Loucy (cell line): Measurements from ENCODE around the gene SFMBT2.

Experiments
- H2AFZ ChIP-seq: fragments of 200-600 bp; sonication (generic); 2 replicates; pipeline ENCODE4 v1.6.0; 2016; ENCODE audit warnings: antibody characterized with exemption, mild to moderate bottlenecking, low read length, moderate library complexity
- H3F3A ChIP-seq: fragments of 200-600 bp; 2 replicates; pipeline ENCODE4 v1.6.0; 2016; ENCODE audit warnings: antibody characterized with exemption, low read depth, mild to moderate bottlenecking
- H3K27me3 ChIP-seq: fragments of 200-600 bp; sonication (generic); 2 replicates; pipeline ENCODE4 v1.6.1; 2014; ENCODE audit warnings: low read length, mild to moderate bottlenecking; ENCODE audit not compliant: insufficient read depth, poor library complexity, severe bottlenecking
- H3K36me3 ChIP-seq: fragments of 200-600 bp; sonication (generic); 2 replicates; pipeline ENCODE4 v1.6.1; 2016; ENCODE audit warnings: low read length; ENCODE audit not compliant: insufficient read depth
- H3K4me1 ChIP-seq: fragments of 200-600 bp; sonication (generic); 2 replicates; pipeline ENCODE4 v1.5.1; 2014; ENCODE audit warnings: low read length, mild to moderate bottlenecking; ENCODE audit not compliant: insufficient read depth, poor library complexity, severe bottlenecking
- H3K4me2 ChIP-seq: fragments of 200-600 bp; sonication (generic); 2 replicates; pipeline ENCODE4 v1.6.0; 2014; ENCODE audit warnings: antibody characterized with exemption, low read length, low read depth, mild to moderate bottlenecking; ENCODE audit not compliant: poor library complexity, severe bottlenecking
- H3K4me3 ChIP-seq: fragments of 200-600 bp; sonication (generic); 2 replicates; pipeline ENCODE4 v1.5.1; 2014; ENCODE audit warnings: low read length, mild to moderate bottlenecking, mixed read lengths; ENCODE audit not compliant: poor library complexity, severe bottlenecking
- H3K79me2 ChIP-seq: fragments of 200-600 bp; sonication (generic); 2 replicates; pipeline ENCODE4 v1.6.1; 2014; ENCODE audit warnings: low read length; ENCODE audit not compliant: insufficient read depth
- H3K9ac ChIP-seq: fragments of 200-600 bp; sonication (generic); 2 replicates; pipeline ENCODE4 v1.6.0; 2014; ENCODE audit warnings: mild to moderate bottlenecking, low read depth, low read length, moderate library complexity; ENCODE audit not compliant: poor library complexity, severe bottlenecking
- H3K9me2 ChIP-seq: fragments of 200-600 bp; sonication (generic); replicated peaks from 2 replicates; pipeline ENCODE4 v1.6.1; 2016; ENCODE audit warnings: low read depth, low read length, mixed read lengths
- H3K9me3 ChIP-seq: fragments of 200-600 bp; sonication (generic); 2 replicates; pipeline ENCODE4 v1.6.1; 2014; ENCODE audit warnings: mild to moderate bottlenecking, antibody characterized with exemption, low read length, low read depth; ENCODE audit not compliant: insufficient read depth
- H4K20me1 ChIP-seq: fragments of 200-600 bp; sonication (generic); 2 replicates; pipeline ENCODE4 v1.6.0; 2014; ENCODE audit warnings: antibody characterized with exemption, low read length, mild to moderate bottlenecking; ENCODE audit not compliant: insufficient read depth, poor library complexity, severe bottlenecking
- CTCF ChIP-seq: fragments of 200-600 bp; sonication (generic); conservative IDR thresholded peaks from 2 replicates; pipeline ENCODE4 v1.5.1; 2014; ENCODE audit warnings: mild to moderate bottlenecking, antibody characterized with exemption, low read length
- EZH2phosphoT487 ChIP-seq: fragments of 200-600 bp; IDR thresholded peaks from 2 replicates; pipeline ENCODE4 v1.6.1; 2018; ENCODE audit warnings: antibody characterized with exemption, mild to moderate bottlenecking, moderate library complexity, borderline replicate concordance

Gene SFMBT2

GRCh38 chr10:7351894-7352293, 58.9 kb downstream of the SFMBT2 start:
- H3K4me2 ChIP-seq = no peak overlapping the region
- no peaks in the 10 kb centered on the region for H3K4me1 ChIP-seq
- H2AFZ ChIP-seq = no peak overlapping the region
- no peaks in the 10 kb centered on the region for H3K27me3 ChIP-seq
- peaks cover 38% of the 10 kb centered on the region for H3K36me3 ChIP-seq
- no peaks in the 10 kb centered on the region for H3K9me2 ChIP-seq
- no peak overlapping the region for H3K4me3 ChIP-seq
- H3F3A ChIP-seq = no peaks in the 10 kb centered on the region
- H4K20me1 ChIP-seq = peaks cover 3% of the 10 kb centered on the region
- peaks cover 46% of the 10 kb centered on the region; the same call in 1 of the 2 replicates for H3K79me2 ChIP-seq
- H3K9me3 ChIP-seq = no peaks in the 10 kb centered on the region
- no peak overlapping the region for H3K9ac ChIP-seq
- TF ChIP-seq CTCF = no peak
- no peak for TF ChIP-seq EZH2phosphoT487

DNA sequence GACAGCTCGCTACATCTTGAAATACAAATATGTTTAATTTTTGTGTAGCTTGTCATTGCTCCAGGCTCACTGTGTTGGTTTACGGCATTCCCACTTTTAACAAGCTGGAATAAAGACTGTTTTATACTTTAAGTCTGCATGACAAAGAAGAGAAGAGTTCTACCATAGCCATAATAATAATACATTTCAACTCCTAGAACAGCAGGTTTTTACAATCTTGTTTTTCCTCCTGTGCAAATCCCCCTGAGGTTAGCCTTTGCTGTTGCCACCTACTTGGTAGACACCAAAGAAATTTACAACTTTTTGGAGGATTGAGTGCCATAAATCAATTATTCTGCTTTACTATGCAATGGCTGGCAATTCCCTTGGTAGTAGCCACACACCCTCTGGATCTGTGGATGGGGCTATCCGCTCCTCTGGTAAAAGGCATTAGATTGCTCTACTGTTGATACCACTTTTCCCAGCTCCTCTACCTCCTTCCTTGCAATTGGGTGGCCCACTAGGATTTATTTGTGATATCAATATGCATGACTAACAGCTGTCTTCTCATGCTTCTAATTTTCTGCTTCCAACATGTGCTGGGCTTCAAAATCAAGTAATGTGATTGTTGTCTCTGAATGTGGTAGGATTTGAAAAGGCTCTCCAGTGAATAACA, 60.2 kb downstream of the SFMBT2 start:
- Histone ChIP-seq H2AFZ (no peak overlapping the region), H4K20me1 (peaks cover 3% of the 10 kb centered on the region), H3K4me2 (no peak overlapping the region), H3K27me3 (no peaks in the 10 kb centered on the region), H3K9me3 (no peaks in the 10 kb centered on the region), H3F3A (no peaks in the 10 kb centered on the region), H3K4me1 (no peaks in the 10 kb centered on the region), H3K9ac (no peak overlapping the region), H3K4me3 (no peak overlapping the region), H3K9me2 (no peaks in the 10 kb centered on the region), H3K79me2 (peaks cover 42% of the 10 kb centered on the region; the same call in 1 of the 2 replicates), H3K36me3 (peaks cover 33% of the 10 kb centered on the region)
- TF ChIP-seq CTCF (no peak), EZH2phosphoT487 (no peak)

DNA sequence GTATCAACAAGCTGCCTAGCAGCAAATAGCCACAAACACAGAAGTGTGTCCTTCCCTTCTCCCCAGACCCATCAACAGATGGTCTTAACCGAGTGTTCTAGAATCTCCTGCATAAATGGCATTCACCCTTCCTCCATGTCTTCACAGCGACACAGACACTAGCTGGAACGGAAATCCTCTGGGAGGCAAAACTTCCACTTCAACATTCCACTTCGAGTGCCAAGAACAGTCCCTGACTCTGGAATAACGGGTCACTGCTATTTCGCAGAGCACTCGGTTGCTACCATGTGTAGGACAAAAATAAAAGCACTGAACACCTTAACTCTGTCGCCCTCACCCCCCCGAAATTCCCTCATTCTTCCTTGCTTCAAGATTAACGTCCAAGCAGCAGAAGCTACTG, 65.1 kb downstream of the SFMBT2 start:
- Histone ChIP-seq H3K4me2 (no peak overlapping the region), H2AFZ (no peak overlapping the region), H4K20me1 (peaks cover 3% of the 10 kb centered on the region), H3K27me3 (no peaks in the 10 kb centered on the region), H3K9me2 (no peaks in the 10 kb centered on the region), H3K4me3 (no peak overlapping the region), H3K9me3 (no peaks in the 10 kb centered on the region), H3K9ac (no peak overlapping the region), H3K4me1 (no peaks in the 10 kb centered on the region), H3K36me3 (peaks cover 31% of the 10 kb centered on the region), H3K79me2 (peaks cover 40% of the 10 kb centered on the region; the same call in 1 of the 2 replicates), H3F3A (no peaks in the 10 kb centered on the region)
- no peak for TF ChIP-seq EZH2phosphoT487
- TF ChIP-seq CTCF = no peak
